ENCODE results near the gene CNOT10. TPM values are rescaled to one million over a fixed set of nuclear protein-coding genes. Genes with fewer than 3 reads are reported as not detected.

CNOT10 gene
- total RNA-seq, 1 donor from 2014 or later, result 82.9 TPM

DNA sequence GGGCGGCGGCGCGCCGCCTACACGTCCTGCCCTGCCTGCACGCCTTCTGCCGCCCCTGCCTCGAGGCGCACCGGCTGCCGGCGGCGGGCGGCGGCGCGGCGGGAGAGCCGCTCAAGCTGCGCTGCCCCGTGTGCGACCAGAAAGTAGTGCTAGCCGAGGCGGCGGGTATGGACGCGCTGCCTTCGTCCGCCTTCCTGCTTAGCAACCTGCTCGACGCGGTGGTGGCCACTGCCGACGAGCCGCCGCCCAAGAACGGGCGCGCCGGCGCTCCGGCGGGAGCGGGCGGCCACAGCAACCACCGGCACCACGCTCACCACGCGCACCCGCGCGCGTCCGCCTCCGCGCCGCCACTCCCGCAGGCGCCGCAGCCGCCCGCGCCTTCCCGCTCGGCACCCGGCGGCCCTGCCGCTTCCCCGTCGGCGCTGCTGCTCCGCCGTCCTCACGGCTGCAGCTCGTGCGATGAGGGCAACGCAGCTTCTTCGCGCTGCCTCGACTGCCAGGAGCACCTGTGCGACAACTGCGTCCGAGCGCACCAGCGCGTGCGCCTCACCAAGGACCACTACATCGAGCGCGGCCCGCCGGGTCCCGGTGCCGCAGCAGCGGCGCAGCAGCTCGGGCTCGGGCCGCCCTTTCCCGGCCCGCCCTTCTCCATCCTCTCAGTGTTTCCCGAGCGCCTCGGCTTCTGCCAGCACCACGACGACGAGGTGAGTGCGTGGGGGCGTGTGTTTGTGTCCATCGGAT lies 133.4 kb downstream of the CNOT10 start:
- H3K4me1 Mint-ChIP-seq, result peaks cover 61% of the 10 kb centered on the region
- Histone ChIP-seq H3K4me1 (peaks cover 58% of the 10 kb centered on the region), H3K4me3 (peak overlapping the region; percentile 98), H4K20me1 (ENCODE audit: low read depth) (peaks cover 59% of the 10 kb centered on the region), H3K4me2 (peak overlapping the region; percentile 99), H3K9me3 (ENCODE audit: low read depth) (no peaks in the 10 kb centered on the region), H3K27me3 (no peaks in the 10 kb centered on the region), H3K9ac (peak overlapping the region; percentile 88), H3K79me2 (ENCODE audit: low read depth) (peaks cover 96% of the 10 kb centered on the region), H2AFZ (replicated peaks) (no peak overlapping the region), H3F3A (ENCODE audit: low read depth) (peaks cover 58% of the 10 kb centered on the region), H3K27ac (peak overlapping the region; percentile 100), H3K36me3 (no peaks in the 10 kb centered on the region)
- H3K4me3 Mint-ChIP-seq, result peak overlapping the region; percentile 91
- H3K27ac Mint-ChIP-seq, result peak overlapping the region; percentile 98
- DNase-seq (ENCODE audit: low spot score), result peak; percentile 59
- H3K36me3 Mint-ChIP-seq, result peaks cover 17% of the 10 kb centered on the region
- H3K27me3 Mint-ChIP-seq (ENCODE audit: insufficient read depth, low read depth), result peaks cover 8% of the 10 kb centered on the region
- H3K9me3 Mint-ChIP-seq, result peaks cover 2% of the 10 kb centered on the region
- TF ChIP-seq, protein P1, sequence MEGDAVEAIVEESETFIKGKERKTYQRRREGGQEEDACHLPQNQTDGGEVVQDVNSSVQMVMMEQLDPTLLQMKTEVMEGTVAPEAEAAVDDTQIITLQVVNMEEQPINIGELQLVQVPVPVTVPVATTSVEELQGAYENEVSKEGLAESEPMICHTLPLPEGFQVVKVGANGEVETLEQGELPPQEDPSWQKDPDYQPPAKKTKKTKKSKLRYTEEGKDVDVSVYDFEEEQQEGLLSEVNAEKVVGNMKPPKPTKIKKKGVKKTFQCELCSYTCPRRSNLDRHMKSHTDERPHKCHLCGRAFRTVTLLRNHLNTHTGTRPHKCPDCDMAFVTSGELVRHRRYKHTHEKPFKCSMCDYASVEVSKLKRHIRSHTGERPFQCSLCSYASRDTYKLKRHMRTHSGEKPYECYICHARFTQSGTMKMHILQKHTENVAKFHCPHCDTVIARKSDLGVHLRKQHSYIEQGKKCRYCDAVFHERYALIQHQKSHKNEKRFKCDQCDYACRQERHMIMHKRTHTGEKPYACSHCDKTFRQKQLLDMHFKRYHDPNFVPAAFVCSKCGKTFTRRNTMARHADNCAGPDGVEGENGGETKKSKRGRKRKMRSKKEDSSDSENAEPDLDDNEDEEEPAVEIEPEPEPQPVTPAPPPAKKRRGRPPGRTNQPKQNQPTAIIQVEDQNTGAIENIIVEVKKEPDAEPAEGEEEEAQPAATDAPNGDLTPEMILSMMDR (IDR thresholded peaks at IDR 0.05), result no peak
- no peak for TF ChIP-seq EZH2 (IDR thresholded peaks at IDR 0.05)
- TF ChIP-seq EZH2phosphoT487 (IDR thresholded peaks at IDR 0.05), result no peak

DNA sequence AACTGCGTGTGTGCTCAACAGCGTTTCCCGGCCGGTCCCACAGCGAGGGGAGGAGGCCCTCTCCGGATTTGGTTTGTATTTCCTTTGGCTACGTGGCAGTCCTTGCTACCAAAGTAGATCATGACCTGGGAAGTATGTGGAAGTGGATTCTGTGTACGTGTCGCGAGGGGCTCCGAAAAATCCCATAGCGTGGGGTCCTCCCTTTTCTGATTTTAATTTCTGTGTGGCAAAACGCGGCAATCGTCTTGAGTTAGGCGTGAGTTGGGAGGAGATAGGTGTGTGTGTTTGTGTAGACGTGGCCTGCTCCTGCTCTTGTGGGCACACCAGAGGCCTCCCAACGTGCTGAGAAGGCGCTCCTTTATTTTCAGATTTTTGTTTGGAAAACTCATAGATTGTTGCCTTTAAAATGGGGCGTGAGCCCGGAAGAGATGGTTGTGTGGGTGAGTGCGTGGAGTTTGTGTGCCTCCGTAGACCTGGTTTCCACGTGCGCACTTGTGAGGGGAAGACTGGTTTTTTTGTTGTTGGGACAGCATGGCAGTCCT lies 134.1 kb downstream of the CNOT10 start:
- DNase-seq (ENCODE audit: low spot score), result peak; percentile 47
- H2AFZ ChIP-seq (replicated peaks), result no peak overlapping the region
- peak overlapping the region; percentile 98 for H3K27ac Mint-ChIP-seq
- H3K79me2 ChIP-seq (ENCODE audit: low read depth), result peaks cover 96% of the 10 kb centered on the region
- TF ChIP-seq EZH2 (IDR thresholded peaks at IDR 0.05) (no peak), EZH2phosphoT487 (IDR thresholded peaks at IDR 0.05) (no peak)
- H3K4me1 ChIP-seq, result peaks cover 52% of the 10 kb centered on the region
- no peaks in the 10 kb centered on the region for H3K36me3 ChIP-seq
- H3K9me3 ChIP-seq (ENCODE audit: low read depth), result no peaks in the 10 kb centered on the region
- H3K9me3 Mint-ChIP-seq, result peaks cover 4% of the 10 kb centered on the region
- H3K4me3 ChIP-seq, result peak overlapping the region; percentile 98
- H3K4me3 Mint-ChIP-seq, result peak overlapping the region; percentile 91
- peak overlapping the region; percentile 99 for H3K4me2 ChIP-seq
- H3K27ac ChIP-seq, result peak overlapping the region; percentile 100
- peaks cover 57% of the 10 kb centered on the region for H3F3A ChIP-seq (ENCODE audit: low read depth)
- H3K4me1 Mint-ChIP-seq, result peaks cover 59% of the 10 kb centered on the region
- H3K27me3 ChIP-seq, result no peaks in the 10 kb centered on the region
- peak overlapping the region; percentile 88 for H3K9ac ChIP-seq
- H4K20me1 ChIP-seq (ENCODE audit: low read depth), result peaks cover 66% of the 10 kb centered on the region
- H3K36me3 Mint-ChIP-seq, result peaks cover 18% of the 10 kb centered on the region
- H3K27me3 Mint-ChIP-seq (ENCODE audit: insufficient read depth, low read depth), result peaks cover 8% of the 10 kb centered on the region

DNA sequence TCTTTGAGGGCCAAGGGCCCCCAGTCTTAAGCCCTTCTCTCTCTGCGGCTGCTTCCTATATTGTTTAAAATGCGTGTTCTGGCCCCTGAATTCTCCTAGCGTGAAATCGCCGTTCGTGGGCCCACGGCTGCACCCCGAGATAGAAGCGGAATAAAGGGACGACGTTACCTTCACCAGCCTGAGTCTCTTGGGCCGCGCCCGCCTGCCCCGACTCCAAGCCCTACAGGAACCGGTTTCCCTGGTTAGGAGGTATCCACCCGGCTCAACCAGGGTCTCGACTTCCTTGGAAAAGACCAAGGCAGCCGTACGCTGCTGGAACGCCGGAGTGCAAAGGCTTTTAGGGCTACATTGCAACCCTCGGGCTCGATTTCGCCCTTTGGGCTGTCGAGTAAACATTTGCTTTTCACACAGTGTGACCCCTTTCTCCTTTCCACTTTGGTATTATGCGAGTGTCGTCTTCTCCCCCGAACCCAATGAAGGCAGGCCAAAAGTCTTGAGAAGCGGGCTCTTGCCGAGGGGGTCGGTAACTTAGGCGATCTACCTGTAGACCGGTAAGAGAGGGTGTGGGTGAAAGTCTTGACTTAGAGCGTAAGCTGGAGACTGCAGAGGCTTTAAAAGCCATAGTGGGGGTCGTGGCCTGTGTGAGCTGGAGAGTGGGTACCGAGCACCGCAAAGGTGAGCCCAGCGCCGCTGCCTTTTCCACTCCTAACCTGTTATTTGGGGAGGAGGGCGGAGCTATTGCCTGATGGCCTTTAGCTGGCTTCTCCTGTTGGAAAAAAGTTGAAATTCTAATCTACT lies 134.8 kb downstream of the CNOT10 start:
- H3K4me3 Mint-ChIP-seq, result peak overlapping the region; percentile 91
- peaks cover 52% of the 10 kb centered on the region for H3K4me1 Mint-ChIP-seq
- H3K27ac Mint-ChIP-seq, result peak overlapping the region; percentile 98
- H3K9ac ChIP-seq, result peak overlapping the region; percentile 88
- peaks cover 8% of the 10 kb centered on the region for H3K27me3 Mint-ChIP-seq (ENCODE audit: insufficient read depth, low read depth)
- peaks cover 18% of the 10 kb centered on the region for H3K36me3 Mint-ChIP-seq
- peaks cover 96% of the 10 kb centered on the region for H3K79me2 ChIP-seq (ENCODE audit: low read depth)
- peak overlapping the region; percentile 98 for H3K4me3 ChIP-seq
- H3F3A ChIP-seq (ENCODE audit: low read depth), result peaks cover 56% of the 10 kb centered on the region
- H3K27me3 ChIP-seq, result no peaks in the 10 kb centered on the region
- no peaks in the 10 kb centered on the region for H3K9me3 ChIP-seq (ENCODE audit: low read depth)
- H3K36me3 ChIP-seq, result no peaks in the 10 kb centered on the region
- peak; percentile 59 for DNase-seq (ENCODE audit: low spot score)
- TF ChIP-seq EZH2phosphoT487 (IDR thresholded peaks at IDR 0.05), result no peak
- TF ChIP-seq, protein P1 (IDR thresholded peaks at IDR 0.05), result no peak
- TF ChIP-seq EZH2 (IDR thresholded peaks at IDR 0.05), result no peak
- peaks cover 51% of the 10 kb centered on the region for H3K4me1 ChIP-seq
- peak overlapping the region; percentile 100 for H3K27ac ChIP-seq
- H2AFZ ChIP-seq (replicated peaks), result no peak overlapping the region
- H3K4me2 ChIP-seq, result peak overlapping the region; percentile 99
- H4K20me1 ChIP-seq (ENCODE audit: low read depth), result peaks cover 73% of the 10 kb centered on the region
- H3K9me3 Mint-ChIP-seq, result peaks cover 4% of the 10 kb centered on the region

All from neural progenitor cell (in vitro differentiated cells).